ENCODE measurements around the gene AIMP1.

AIMP1 gene

GRCh38 chr4:106355193-106355592 lies 38.8 kb downstream of the AIMP1 start:
- no peak for DNase-seq (ENCODE audit: low read depth)
- no peak for TF ChIP-seq CTCF (IDR thresholded peaks at IDR 0.05; ENCODE audit: insufficient read depth, low read depth, low read length, missing control alignments)
- no peak overlapping the region for H3K4me3 ChIP-seq (ENCODE audit: low read length)

GRCh38 chr4:106358899-106359298 lies 42.5 kb downstream of the AIMP1 start:
- DNase-seq (ENCODE audit: low read depth): peak; percentile 47
- TF ChIP-seq CTCF (IDR thresholded peaks at IDR 0.05; ENCODE audit: insufficient read depth, low read depth, low read length, missing control alignments): no peak
- H3K4me3 ChIP-seq (ENCODE audit: low read length): no peak overlapping the region

GRCh38 chr4:106362086-106362825 lies 45.9 kb downstream of the AIMP1 start:
- H3K4me3 ChIP-seq (ENCODE audit: low read length): no peak overlapping the region
- no peak for DNase-seq (ENCODE audit: low read depth)
- no peak for TF ChIP-seq CTCF (IDR thresholded peaks at IDR 0.05; ENCODE audit: insufficient read depth, low read depth, low read length, missing control alignments)

GRCh38 chr4:106364282-106364681 lies 47.9 kb downstream of the AIMP1 start:
- no peak overlapping the region for H3K4me3 ChIP-seq (ENCODE audit: low read length)
- TF ChIP-seq CTCF (IDR thresholded peaks at IDR 0.05; ENCODE audit: insufficient read depth, low read depth, low read length, missing control alignments): no peak
- DNase-seq (ENCODE audit: low read depth): no peak

GRCh38 chr4:106365613-106366012 lies 49.3 kb downstream of the AIMP1 start:
- DNase-seq (ENCODE audit: low read depth): peak; percentile 90
- no peak for TF ChIP-seq CTCF (IDR thresholded peaks at IDR 0.05; ENCODE audit: insufficient read depth, low read depth, low read length, missing control alignments)
- no peak overlapping the region for H3K4me3 ChIP-seq (ENCODE audit: low read length)

GRCh38 chr4:106366026-106366425 lies 49.7 kb downstream of the AIMP1 start:
- no peak overlapping the region for H3K4me3 ChIP-seq (ENCODE audit: low read length)
- peak; percentile 49 for DNase-seq (ENCODE audit: low read depth)
- TF ChIP-seq CTCF (IDR thresholded peaks at IDR 0.05; ENCODE audit: insufficient read depth, low read depth, low read length, missing control alignments): no peak

GRCh38 chr4:106367072-106367471 lies 50.7 kb downstream of the AIMP1 start:
- no peak for TF ChIP-seq CTCF (IDR thresholded peaks at IDR 0.05; ENCODE audit: insufficient read depth, low read depth, low read length, missing control alignments)
- DNase-seq (ENCODE audit: low read depth): no peak
- no peak overlapping the region for H3K4me3 ChIP-seq (ENCODE audit: low read length)
